NCI-H1417 treated with DMSO at 0.1 percent for 48 hours (cell line): ENCODE results near the gene CHMP6.
"Not testable (repeated sequence)": the region's sequence is repeated elsewhere in the genome, so short reads cannot be mapped to it uniquely, and the experiment has no call there.

ENCODE experiments used
- DNase-seq: peaks from one replicate; lab custom pipeline; 2025; lab: John Stamatoyannopoulos, UW

Gene CHMP6

GRCh38 chr17:81011951-81012350 is 20.3 kb downstream of the CHMP6 start:
- DNase-seq, result no peak

- no peak for DNase-seq
These were observed 21.2 kb downstream of the CHMP6 start for GRCh38 chr17:81012574-81013447.

- no peak for DNase-seq
These were observed 22.0 kb downstream of the CHMP6 start for GRCh38 chr17:81013642-81014041.

- DNase-seq, result no peak
These were observed 23.5 kb downstream of the CHMP6 start for GRCh38 chr17:81015136-81015535.

GRCh38 chr17:81016575-81016974 is 24.9 kb downstream of the CHMP6 start:
- DNase-seq, result no peak

GRCh38 chr17:81017330-81017729 is 25.7 kb downstream of the CHMP6 start:
- not testable (repeated sequence) for DNase-seq

- DNase-seq, result no peak
These were observed 26.6 kb downstream of the CHMP6 start for GRCh38 chr17:81018044-81018802.

- no peak for DNase-seq
These were observed 28.2 kb downstream of the CHMP6 start for GRCh38 chr17:81019563-81020442.

GRCh38 chr17:81020443-81020766 is 28.8 kb downstream of the CHMP6 start:
- no peak for DNase-seq

GRCh38 chr17:81020767-81021497 is 29.3 kb downstream of the CHMP6 start:
- no peak for DNase-seq

- DNase-seq, result no peak
These were observed 30.1 kb downstream of the CHMP6 start for GRCh38 chr17:81021531-81022343.

GRCh38 chr17:81022344-81022676 is 30.7 kb downstream of the CHMP6 start:
- DNase-seq, result no peak

- DNase-seq, result no peak
These were observed 33.6 kb downstream of the CHMP6 start for GRCh38 chr17:81025065-81025740.

- DNase-seq, result no peak
These were observed 34.1 kb downstream of the CHMP6 start for GRCh38 chr17:81025741-81026129.

- no peak for DNase-seq
These were observed 34.8 kb downstream of the CHMP6 start for GRCh38 chr17:81026266-81027036.

GRCh38 chr17:81027038-81027437 is 35.4 kb downstream of the CHMP6 start:
- DNase-seq, result no peak

- no peak for DNase-seq
These were observed 36.2 kb downstream of the CHMP6 start for GRCh38 chr17:81027591-81028505.

- DNase-seq, result no peak
These were observed 36.8 kb downstream of the CHMP6 start for GRCh38 chr17:81028506-81028858.

GRCh38 chr17:81029859-81030258 is 38.2 kb downstream of the CHMP6 start:
- no peak for DNase-seq
